H1 (cell line): ENCODE measurements around the gene SNRPD3. TPM values are rescaled to one million over a fixed set of nuclear protein-coding genes. Genes with fewer than 3 reads are reported as not detected.

Experiments used
- ASH2L ChIP-seq: fragments of 200-600, 300-600 bp; sonication (generic); IDR thresholded peaks from one replicate; pipeline ENCODE4 v1.7.1; 2017; ENCODE audit warnings: low read length
- polyA plus RNA-seq, 7 experiments: library from polyadenylated mRNA; depleted of rRNA in 3 of 7; stranded (reverse) in 5 of 7; unstranded in 2 of 7; fragments of >200 nt in 5 of 7; fragments of 200-250 nt in 2 of 7; gene quantifications; 1 replicate in 5 of 7; 2 replicates in 1 of 7; 4 replicates in 1 of 7; pipeline versions ENCODE4 v1.2.1 to v1.2.3, GENCODE V29; 2011 to 2013; ENCODE audit warnings: missing spikeins in 2 of 7, mixed read lengths in 2 of 7
- total RNA-seq: library from RNA; stranded (reverse); fragmentation: NEBNext Ultra II Directional; extraction: Animal tissue kit (Norgen Biotek cat#: 25700); gene quantifications from 2 replicates; pipeline ENCODE4 v1.2.1, GENCODE V29; 2021
- TF ChIP-seq, protein P1 (sequence below): fragments of 300-600 bp; sonication (generic); IDR thresholded peaks from 2 replicates; pipeline ENCODE4 v1.7.1; 2012; ENCODE audit warnings: low read length, moderate library complexity, mild to moderate bottlenecking, inconsistent platforms; ENCODE audit not compliant: insufficient replicate concordance

Gene SNRPD3
- total and polyA plus RNA-seq, 2 of the 8 experiments (the other 6 are each of a cell fraction or from before 2014, with no cell fraction given) = 200 to 455 TPM

DNA sequence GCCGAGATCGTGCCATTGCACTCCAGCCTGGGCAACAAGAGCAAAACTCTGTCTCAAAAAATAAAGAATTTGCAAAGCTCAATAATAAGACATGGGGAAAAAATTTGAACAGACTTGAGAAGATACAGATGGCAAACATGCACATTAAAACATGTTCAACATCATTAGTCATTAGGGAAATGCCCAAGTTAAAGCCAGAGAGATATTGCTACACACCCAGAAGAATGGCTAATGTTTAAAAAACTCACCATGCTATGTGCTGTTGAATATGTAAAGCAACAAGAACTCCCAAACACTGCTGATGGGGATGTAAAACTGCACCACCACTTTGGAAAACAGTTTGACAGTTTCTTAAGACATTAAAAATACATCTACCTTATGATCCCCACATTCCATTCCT, 24.5 kb downstream of the SNRPD3 start (continued):
- TF ChIP-seq, protein P1, sequence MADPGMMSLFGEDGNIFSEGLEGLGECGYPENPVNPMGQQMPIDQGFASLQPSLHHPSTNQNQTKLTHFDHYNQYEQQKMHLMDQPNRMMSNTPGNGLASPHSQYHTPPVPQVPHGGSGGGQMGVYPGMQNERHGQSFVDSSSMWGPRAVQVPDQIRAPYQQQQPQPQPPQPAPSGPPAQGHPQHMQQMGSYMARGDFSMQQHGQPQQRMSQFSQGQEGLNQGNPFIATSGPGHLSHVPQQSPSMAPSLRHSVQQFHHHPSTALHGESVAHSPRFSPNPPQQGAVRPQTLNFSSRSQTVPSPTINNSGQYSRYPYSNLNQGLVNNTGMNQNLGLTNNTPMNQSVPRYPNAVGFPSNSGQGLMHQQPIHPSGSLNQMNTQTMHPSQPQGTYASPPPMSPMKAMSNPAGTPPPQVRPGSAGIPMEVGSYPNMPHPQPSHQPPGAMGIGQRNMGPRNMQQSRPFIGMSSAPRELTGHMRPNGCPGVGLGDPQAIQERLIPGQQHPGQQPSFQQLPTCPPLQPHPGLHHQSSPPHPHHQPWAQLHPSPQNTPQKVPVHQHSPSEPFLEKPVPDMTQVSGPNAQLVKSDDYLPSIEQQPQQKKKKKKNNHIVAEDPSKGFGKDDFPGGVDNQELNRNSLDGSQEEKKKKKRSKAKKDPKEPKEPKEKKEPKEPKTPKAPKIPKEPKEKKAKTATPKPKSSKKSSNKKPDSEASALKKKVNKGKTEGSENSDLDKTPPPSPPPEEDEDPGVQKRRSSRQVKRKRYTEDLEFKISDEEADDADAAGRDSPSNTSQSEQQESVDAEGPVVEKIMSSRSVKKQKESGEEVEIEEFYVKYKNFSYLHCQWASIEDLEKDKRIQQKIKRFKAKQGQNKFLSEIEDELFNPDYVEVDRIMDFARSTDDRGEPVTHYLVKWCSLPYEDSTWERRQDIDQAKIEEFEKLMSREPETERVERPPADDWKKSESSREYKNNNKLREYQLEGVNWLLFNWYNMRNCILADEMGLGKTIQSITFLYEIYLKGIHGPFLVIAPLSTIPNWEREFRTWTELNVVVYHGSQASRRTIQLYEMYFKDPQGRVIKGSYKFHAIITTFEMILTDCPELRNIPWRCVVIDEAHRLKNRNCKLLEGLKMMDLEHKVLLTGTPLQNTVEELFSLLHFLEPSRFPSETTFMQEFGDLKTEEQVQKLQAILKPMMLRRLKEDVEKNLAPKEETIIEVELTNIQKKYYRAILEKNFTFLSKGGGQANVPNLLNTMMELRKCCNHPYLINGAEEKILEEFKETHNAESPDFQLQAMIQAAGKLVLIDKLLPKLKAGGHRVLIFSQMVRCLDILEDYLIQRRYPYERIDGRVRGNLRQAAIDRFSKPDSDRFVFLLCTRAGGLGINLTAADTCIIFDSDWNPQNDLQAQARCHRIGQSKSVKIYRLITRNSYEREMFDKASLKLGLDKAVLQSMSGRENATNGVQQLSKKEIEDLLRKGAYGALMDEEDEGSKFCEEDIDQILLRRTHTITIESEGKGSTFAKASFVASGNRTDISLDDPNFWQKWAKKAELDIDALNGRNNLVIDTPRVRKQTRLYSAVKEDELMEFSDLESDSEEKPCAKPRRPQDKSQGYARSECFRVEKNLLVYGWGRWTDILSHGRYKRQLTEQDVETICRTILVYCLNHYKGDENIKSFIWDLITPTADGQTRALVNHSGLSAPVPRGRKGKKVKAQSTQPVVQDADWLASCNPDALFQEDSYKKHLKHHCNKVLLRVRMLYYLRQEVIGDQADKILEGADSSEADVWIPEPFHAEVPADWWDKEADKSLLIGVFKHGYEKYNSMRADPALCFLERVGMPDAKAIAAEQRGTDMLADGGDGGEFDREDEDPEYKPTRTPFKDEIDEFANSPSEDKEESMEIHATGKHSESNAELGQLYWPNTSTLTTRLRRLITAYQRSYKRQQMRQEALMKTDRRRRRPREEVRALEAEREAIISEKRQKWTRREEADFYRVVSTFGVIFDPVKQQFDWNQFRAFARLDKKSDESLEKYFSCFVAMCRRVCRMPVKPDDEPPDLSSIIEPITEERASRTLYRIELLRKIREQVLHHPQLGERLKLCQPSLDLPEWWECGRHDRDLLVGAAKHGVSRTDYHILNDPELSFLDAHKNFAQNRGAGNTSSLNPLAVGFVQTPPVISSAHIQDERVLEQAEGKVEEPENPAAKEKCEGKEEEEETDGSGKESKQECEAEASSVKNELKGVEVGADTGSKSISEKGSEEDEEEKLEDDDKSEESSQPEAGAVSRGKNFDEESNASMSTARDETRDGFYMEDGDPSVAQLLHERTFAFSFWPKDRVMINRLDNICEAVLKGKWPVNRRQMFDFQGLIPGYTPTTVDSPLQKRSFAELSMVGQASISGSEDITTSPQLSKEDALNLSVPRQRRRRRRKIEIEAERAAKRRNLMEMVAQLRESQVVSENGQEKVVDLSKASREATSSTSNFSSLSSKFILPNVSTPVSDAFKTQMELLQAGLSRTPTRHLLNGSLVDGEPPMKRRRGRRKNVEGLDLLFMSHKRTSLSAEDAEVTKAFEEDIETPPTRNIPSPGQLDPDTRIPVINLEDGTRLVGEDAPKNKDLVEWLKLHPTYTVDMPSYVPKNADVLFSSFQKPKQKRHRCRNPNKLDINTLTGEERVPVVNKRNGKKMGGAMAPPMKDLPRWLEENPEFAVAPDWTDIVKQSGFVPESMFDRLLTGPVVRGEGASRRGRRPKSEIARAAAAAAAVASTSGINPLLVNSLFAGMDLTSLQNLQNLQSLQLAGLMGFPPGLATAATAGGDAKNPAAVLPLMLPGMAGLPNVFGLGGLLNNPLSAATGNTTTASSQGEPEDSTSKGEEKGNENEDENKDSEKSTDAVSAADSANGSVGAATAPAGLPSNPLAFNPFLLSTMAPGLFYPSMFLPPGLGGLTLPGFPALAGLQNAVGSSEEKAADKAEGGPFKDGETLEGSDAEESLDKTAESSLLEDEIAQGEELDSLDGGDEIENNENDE = no peak
- no peak for TF ChIP-seq ASH2L
